ENCODE results near the gene RASGRF2.

RASGRF2 gene

GRCh38 chr5:80930940-80931339 is 29.2 kb upstream of the RASGRF2 start:
- Histone ChIP-seq H3K9ac (ENCODE audit: low read depth, low read length, poor library complexity, severe bottlenecking) (no peak overlapping the region), H3F3A (ENCODE audit: low read depth) (no peaks in the 10 kb centered on the region), H2AFZ (ENCODE audit: low read length) (no peak overlapping the region), H3K4me2 (ENCODE audit: low read depth, low read length, poor library complexity, severe bottlenecking) (no peak overlapping the region), H3K36me3 (ENCODE audit: insufficient read depth, low read length) (no peaks in the 10 kb centered on the region), H3K9me2 (replicated peaks; ENCODE audit: low read depth, low read length) (no peaks in the 10 kb centered on the region), H3K27me3 (ENCODE audit: insufficient read depth, low read length, poor library complexity, severe bottlenecking) (no peaks in the 10 kb centered on the region), H3K79me2 (ENCODE audit: insufficient read depth, low read length) (no peaks in the 10 kb centered on the region), H3K9me3 (ENCODE audit: insufficient read depth, low read depth, low read length) (no peaks in the 10 kb centered on the region), H4K20me1 (ENCODE audit: insufficient read depth, low read length, poor library complexity, severe bottlenecking) (no peaks in the 10 kb centered on the region), H3K4me3 (ENCODE audit: low read length, poor library complexity, severe bottlenecking) (no peak overlapping the region), H3K4me1 (ENCODE audit: insufficient read depth, low read length, poor library complexity, severe bottlenecking) (no peaks in the 10 kb centered on the region)
- TF ChIP-seq CTCF (conservative IDR thresholded peaks at IDR 0.05; ENCODE audit: low read length) (no peak), EZH2phosphoT487 (IDR thresholded peaks at IDR 0.05; ENCODE audit: borderline replicate concordance) (no peak)

- no peak for TF ChIP-seq CTCF (conservative IDR thresholded peaks at IDR 0.05; ENCODE audit: low read length)
- no peak for TF ChIP-seq EZH2phosphoT487 (IDR thresholded peaks at IDR 0.05; ENCODE audit: borderline replicate concordance)
- H3K4me2 ChIP-seq (ENCODE audit: low read depth, low read length, poor library complexity, severe bottlenecking): no peak overlapping the region
- H3K9me3 ChIP-seq (ENCODE audit: insufficient read depth, low read depth, low read length): no peaks in the 10 kb centered on the region
- no peaks in the 10 kb centered on the region for H3K9me2 ChIP-seq (replicated peaks; ENCODE audit: low read depth, low read length)
- H3K79me2 ChIP-seq (ENCODE audit: insufficient read depth, low read length): no peaks in the 10 kb centered on the region
- no peak overlapping the region for H3K4me3 ChIP-seq (ENCODE audit: low read length, poor library complexity, severe bottlenecking)
- no peaks in the 10 kb centered on the region for H3K4me1 ChIP-seq (ENCODE audit: insufficient read depth, low read length, poor library complexity, severe bottlenecking)
- H3K36me3 ChIP-seq (ENCODE audit: insufficient read depth, low read length): no peaks in the 10 kb centered on the region
- no peaks in the 10 kb centered on the region for H3F3A ChIP-seq (ENCODE audit: low read depth)
- H3K9ac ChIP-seq (ENCODE audit: low read depth, low read length, poor library complexity, severe bottlenecking): no peak overlapping the region
- no peaks in the 10 kb centered on the region for H4K20me1 ChIP-seq (ENCODE audit: insufficient read depth, low read length, poor library complexity, severe bottlenecking)
- no peaks in the 10 kb centered on the region for H3K27me3 ChIP-seq (ENCODE audit: insufficient read depth, low read length, poor library complexity, severe bottlenecking)
- no peak overlapping the region for H2AFZ ChIP-seq (ENCODE audit: low read length)
These were observed 28.8 kb upstream of the RASGRF2 start for GRCh38 chr5:80931411-80931810.

GRCh38 chr5:80933036-80933435 is 27.1 kb upstream of the RASGRF2 start:
- H3K9me2 ChIP-seq (replicated peaks; ENCODE audit: low read depth, low read length): no peaks in the 10 kb centered on the region
- H3K4me1 ChIP-seq (ENCODE audit: insufficient read depth, low read length, poor library complexity, severe bottlenecking): no peaks in the 10 kb centered on the region
- no peak overlapping the region for H3K4me3 ChIP-seq (ENCODE audit: low read length, poor library complexity, severe bottlenecking)
- H2AFZ ChIP-seq (ENCODE audit: low read length): no peak overlapping the region
- no peaks in the 10 kb centered on the region for H3F3A ChIP-seq (ENCODE audit: low read depth)
- H3K36me3 ChIP-seq (ENCODE audit: insufficient read depth, low read length): no peaks in the 10 kb centered on the region
- H3K9me3 ChIP-seq (ENCODE audit: insufficient read depth, low read depth, low read length): no peaks in the 10 kb centered on the region
- H3K4me2 ChIP-seq (ENCODE audit: low read depth, low read length, poor library complexity, severe bottlenecking): no peak overlapping the region
- H3K27me3 ChIP-seq (ENCODE audit: insufficient read depth, low read length, poor library complexity, severe bottlenecking): no peaks in the 10 kb centered on the region
- H4K20me1 ChIP-seq (ENCODE audit: insufficient read depth, low read length, poor library complexity, severe bottlenecking): no peaks in the 10 kb centered on the region
- TF ChIP-seq EZH2phosphoT487 (IDR thresholded peaks at IDR 0.05; ENCODE audit: borderline replicate concordance) (no peak), CTCF (conservative IDR thresholded peaks at IDR 0.05; ENCODE audit: low read length) (no peak)
- no peaks in the 10 kb centered on the region for H3K79me2 ChIP-seq (ENCODE audit: insufficient read depth, low read length)
- no peak overlapping the region for H3K9ac ChIP-seq (ENCODE audit: low read depth, low read length, poor library complexity, severe bottlenecking)

All from Loucy (cell line).